SIG-M5 (cell line): ENCODE data around the gene TBC1D8.

ENCODE experiments used
- DNase-seq: peaks from one replicate; lab custom pipeline; 2025; lab: John Stamatoyannopoulos, UW

The TBC1D8 gene

DNA sequence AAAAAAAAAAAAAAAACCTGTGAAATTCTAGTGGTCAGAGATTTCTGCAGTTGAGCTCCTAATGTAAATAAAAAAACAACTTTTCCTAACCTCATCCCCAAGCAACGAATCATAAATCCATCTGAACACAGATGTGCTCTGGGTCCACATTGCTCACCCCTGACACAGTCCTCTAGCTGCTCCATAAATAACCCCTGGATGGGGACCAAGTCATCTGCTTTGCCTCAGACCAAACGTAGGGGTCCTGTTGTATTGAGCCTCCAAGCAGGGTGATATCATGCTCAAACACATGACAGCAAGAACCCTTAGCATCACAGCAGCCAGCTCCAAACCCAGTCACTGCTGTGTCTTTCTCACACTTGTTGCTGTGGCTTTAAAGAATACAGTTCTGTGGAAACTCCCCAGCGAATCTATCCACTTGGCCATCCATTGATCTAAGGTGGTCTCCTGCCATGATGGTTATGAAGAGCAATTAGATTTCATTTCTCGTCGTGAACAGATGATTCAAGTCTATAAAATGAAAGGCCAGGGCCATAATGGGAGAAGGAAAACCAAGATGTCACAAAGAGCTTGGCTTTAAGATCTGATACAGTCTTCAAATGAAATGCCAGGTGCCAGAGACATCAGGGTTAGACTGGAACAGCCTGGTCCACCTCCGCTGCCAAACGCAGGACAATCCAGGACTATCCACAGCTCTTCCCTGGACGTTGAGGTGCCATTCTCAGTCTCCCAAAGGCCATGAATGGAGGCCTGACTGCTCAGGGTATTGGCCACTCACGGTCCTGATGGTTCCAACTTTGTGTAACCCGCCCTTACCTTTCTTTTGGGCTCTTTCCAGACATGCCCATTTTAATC lies 39.0 kb downstream of the TBC1D8 start:
- DNase-seq = no peak

DNA sequence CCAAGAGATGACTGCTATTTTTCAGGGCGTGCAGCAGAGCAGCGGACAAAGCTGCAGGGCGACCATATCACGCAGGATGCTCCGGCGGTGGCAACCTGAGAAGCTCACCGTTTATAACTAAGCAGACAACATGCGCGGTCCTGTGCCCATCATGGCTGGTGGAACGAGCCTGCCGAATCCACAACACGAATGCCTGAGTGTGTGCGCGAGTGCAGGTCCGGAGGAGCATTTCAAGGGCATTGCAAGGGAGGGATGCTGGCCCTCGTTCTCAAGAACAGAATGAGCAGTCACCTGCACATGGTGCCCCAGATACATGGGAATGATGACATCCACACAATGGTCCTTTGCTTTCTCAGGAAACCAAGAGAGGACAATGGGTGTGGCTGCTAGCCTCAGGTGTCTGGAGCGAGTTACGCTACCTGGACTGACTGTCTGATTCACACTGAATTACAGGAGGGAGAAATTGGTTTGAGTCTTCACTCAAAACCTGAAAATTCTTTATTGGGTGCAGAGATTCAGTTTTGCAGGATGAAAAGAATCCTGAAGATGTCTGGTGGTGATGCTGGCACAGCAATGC lies 39.8 kb downstream of the TBC1D8 start:
- no peak for DNase-seq

DNA sequence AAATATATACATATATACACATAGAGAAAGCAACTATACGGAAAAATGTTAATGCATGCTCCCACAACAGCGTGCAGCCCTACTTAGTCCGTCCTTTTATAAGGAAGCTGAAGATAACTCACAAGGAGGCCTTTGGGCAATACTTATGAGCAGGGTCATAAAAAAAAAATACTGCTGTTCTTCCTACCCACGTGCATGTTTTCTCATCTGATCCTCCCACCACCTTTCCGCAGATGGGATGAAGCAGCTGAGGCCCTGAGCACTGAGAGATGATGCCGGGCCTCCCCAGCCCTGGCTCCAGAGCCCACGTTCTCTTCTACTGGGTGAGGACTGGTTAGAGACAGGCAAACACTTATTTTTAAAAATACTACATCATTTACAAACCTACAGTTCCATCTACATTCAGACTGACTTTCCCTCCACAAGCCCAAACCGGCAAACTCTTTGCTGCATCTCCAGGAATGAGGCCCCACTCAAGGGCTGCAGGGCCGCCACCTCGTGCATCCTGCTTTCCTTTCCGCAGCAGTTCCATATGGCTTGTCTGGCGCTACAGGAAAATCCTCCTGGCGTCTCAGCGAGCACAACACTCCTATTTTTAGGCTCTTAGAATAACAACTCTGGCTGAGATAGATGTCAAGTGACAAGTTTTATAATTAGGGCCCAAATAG lies 41.6 kb downstream of the TBC1D8 start:
- no peak for DNase-seq

DNA sequence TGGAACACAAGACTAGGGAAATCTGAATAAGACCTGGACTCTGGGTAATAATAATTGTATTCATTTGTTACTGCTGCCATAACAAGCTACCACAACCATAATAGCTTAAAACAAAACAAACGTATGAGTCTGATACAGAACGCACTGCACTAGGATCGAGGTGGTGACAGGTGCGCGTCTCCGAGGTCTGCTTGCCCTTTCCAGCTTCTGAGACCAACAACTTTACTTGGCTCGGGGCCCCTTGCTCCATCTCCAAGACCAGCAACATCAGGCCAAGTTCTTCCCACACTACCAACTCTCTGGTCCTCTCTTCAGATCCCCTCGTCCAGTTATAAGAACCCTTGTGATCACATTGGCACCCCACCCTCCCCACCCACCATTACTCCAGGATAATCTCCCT lies 42.8 kb downstream of the TBC1D8 start:
- no peak for DNase-seq

DNA sequence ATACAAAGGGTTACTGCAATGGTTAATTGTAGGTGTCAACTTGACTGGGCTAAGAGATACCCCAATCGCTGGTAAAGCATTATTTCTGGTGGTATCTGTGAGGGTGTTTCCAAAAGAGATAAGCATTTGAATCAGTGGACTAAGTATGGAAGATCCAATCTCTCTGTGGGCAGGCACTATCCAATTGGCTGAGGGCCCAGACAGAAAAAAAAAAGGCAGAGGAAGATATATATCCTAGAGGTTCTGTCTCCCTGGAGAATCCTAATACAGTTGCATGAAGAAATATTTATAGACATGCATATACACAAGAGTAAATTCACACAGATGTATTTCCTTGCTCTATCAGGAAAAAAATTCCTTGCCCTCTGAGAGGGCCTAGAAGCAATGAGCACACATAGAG lies 43.9 kb downstream of the TBC1D8 start:
- DNase-seq = no peak

DNA sequence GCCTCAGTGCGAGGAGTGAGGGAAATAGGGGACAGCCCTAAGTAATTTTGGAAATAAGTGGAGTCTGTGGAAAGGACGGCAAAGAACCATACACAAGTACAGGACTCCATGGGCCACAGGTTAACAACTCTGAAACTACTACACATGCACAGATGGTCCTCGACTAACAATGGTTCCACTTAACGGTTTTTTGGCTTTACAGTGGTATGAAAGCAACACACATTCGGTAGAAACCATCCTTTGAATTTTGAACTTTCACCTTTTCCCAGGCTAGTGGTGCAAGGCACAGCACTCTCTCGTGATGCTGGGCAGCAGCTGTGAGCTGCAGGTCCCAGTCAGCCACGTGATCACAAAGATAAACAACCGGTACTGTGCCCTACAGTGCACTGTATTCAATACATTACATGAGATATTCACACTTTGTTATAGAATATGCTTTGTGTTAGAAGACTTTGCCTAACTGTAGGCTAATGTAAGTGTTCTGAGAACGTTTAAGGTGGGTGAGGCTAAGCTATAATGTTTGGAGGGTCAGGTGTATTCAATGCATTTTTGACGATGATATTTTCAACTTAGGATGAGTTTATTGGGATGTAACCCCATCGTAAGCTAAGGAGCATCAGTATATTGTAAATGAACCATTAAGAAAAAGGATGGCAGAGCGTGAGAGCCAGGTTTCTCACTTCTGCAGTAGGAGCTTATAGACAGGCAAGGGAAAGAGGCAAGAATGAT lies 44.6 kb downstream of the TBC1D8 start:
- no peak for DNase-seq

DNA sequence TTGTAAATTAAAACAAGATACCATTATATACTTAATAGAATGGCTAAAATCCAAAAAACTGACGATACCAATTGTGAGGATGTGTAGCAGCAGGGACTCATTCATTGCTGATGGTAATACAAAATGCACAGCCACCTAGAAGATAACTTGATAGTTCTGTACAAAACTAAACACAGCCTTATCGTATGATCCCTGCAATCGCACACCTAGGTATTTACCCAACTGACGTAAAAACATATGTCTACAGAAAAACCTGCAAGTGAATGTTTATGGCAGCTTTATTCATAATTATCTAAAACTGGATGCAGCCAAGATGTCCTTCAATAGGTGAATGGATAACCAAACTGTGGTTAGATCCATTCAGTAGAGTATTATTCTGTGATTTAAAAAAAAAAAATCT lies 45.5 kb downstream of the TBC1D8 start:
- no peak for DNase-seq

DNA sequence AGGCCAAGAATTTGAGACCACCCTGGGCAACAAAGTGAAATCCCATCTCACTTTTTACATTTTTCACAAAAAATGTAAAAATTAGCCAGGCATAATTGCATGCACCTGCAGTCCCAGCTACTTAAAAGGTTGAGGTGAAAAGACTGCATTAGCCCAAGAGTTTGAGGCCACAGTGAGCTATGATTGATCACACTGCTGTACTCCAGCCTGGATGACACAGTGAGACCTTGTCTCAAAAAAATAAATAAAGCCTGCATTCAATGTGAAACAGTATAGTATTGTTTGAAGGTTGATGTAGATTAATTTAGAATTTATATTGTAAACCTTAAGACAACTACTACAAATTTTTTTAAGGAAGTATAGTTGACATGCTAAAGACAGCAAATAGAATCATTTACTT lies 53.5 kb downstream of the TBC1D8 start:
- no peak for DNase-seq

DNA sequence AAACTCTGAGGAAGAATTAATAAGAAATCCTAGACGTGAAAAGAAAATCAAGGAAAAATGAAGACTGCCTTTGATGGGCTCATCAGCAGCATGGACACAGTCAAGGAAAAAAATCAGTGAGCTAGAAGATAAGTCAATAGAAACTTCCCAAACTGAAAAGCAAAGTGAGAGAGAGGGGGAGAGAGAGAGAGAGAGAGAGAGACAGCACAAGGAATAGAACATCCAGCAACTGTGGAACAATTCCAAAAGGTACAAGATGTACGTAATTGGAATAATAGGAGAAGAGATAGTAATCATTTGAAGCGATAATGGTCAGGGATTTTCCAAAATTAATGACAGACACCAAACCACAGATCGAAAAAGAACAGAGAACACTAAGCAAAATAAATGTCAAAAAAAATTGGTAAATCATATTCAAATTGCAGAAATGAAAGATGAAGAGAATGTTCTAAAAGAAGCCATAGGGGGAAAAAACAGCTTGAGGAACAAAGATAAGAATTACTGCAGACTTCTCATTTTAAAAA lies 54.5 kb downstream of the TBC1D8 start:
- DNase-seq = no peak

DNA sequence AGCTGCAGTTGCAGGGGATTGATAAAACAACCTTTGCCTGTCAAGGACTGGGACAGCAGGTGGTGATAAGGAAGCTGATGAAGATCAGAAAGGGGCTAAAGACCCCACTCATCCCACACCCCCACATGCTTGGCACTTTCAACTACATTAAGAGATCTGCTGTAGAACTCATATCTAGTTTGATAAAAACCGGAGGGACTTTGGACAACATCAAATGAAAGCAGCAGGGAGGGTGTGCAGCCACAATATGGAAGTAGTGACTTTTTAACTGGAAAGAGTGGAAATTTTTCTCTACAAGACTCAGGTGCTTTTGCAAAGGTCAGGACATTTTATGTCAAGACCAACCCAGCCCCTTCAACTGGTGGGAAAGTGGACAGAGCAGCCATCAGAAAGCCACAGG lies 56.8 kb downstream of the TBC1D8 start:
- DNase-seq = no peak

DNA sequence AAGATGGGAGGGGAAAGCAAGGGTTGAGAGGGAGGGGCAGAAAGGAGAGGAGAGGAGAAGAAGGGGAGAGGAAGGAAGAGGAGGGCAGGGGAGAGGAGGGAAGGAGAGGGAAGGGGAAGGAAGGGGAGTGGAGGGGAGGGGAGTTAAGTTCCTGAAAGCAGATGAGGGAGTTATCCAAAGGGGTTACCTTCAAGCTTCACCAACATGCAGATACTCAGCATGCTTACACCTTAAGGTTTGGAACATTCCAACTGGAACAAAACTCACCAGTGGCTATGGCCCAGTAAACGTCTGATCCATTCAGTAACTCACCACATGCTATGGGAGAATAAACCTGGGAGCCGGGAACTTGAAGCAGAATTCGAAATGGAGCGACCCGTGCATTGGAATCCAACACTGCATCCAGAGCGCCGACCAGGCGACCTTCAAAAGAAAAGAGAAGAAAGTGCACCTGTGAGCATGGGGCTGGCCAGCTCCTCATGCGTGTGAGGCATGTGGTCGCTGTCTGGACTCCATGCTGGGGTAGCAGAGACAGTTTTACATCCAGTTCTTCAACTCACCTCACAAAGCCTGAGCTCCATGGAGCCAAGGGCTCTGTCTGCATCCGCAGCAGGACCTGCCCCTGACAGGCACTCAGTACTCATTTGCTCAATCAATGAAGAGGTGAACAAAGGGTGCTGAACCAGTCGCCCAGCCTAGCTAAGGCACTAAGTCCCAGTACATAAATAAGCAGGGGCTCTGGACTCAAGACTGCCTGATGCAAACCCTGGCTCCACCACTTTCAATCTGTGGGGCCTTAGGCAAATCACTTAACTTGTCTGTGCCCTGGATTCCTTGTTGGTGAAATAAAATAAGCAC lies 61.0 kb downstream of the TBC1D8 start:
- DNase-seq = no peak

DNA sequence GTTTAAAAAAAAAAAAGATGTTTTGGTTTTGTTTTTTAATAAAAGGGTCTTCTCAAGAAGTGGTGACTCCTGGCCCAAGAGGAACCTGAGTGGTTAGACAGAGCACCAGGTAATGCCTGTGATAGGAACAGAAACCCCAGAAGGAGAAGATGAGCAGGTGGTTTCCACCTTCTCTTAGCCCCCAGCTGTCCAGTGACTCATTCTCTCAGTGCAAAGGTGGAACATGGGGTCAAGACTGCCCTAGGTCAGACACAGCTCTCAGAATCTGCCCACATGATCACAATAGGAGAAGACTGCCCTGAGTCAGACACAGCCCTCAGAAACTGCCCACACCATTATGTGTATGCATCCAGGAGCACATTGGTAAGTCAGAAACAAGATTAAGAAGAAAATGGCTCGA lies 61.8 kb downstream of the TBC1D8 start:
- no peak for DNase-seq

DNA sequence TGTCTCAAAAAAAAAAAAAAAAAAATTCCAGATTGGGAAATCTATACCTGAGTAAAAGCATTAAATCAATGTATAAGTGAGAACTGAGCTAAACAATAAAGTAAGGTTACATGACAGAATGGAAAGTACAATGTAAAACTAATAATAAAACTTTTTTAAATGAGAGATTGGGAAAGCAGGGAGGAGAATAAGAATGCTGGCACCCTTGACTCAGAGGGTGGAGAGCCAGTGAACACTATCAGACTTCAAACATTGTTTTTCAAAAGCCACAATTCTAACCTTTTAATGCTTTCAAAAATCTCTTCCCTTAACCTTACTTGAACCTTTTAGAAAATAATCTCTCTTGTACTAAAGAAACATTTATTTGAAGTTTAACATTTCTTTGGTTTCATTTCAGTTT lies 63.5 kb downstream of the TBC1D8 start:
- no peak for DNase-seq

DNA sequence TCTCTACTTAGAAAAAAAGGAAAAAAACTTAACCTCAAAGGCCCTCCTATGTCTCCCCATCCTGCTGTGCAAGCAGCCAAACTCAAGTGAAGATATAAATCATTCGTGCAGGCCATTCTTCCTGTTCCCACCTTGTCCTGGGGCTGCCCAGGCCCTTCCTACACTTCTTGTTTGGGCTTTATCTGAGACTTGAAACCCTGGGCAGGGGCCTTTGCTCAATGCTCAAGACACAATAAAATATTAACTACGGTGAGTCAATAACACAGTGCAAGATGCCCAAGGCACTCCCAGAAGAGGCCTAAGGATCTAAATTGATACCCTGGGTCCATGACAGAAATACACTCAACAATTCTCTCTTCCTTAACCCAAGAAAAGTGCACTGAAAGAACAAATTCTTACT lies 67.6 kb downstream of the TBC1D8 start:
- DNase-seq = no peak

DNA sequence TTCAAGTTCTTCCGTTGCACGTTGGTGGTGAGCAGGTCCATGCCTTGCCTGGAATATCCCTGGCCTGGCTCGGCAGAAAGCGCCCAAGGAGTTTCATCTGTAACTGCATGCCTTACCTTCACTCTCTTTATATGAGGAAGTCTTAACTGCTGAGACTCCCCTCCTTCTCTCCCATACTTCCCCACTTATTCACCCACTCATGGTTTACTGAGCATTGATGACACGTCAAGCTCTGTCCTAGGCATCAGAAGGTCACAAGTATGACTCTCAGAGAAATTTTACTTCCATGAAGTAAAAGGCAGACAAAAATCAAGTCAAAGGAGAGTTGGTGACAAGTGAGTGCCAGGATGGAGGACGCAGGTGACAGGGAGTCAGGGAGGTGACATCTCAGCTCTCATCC lies 68.2 kb downstream of the TBC1D8 start:
- no peak for DNase-seq

DNA sequence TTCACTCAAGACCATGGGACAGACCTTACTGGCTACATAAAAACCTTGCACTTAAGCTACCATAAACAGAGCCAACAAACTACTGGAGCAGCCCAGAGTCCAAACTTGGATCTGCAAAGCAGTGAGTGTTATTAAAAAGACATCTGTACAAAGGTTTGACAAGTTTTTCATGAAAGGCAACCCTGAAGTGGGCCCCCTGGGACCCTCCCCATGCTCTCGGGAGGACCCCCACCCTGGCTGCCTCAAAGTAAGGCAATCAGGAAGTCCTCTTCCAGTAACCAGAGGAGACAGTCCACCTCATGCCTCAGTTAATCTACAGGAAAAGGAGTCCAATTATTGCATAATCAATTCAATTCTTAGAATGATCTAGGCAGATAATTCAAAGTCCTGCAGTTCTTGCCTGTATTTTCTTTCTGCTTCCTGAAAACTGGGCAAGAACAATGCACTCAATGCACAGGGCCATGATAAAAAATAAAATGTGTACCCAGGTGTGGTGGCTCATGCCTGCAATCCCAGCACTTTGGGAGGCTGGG lies 69.7 kb downstream of the TBC1D8 start:
- no peak for DNase-seq

DNA sequence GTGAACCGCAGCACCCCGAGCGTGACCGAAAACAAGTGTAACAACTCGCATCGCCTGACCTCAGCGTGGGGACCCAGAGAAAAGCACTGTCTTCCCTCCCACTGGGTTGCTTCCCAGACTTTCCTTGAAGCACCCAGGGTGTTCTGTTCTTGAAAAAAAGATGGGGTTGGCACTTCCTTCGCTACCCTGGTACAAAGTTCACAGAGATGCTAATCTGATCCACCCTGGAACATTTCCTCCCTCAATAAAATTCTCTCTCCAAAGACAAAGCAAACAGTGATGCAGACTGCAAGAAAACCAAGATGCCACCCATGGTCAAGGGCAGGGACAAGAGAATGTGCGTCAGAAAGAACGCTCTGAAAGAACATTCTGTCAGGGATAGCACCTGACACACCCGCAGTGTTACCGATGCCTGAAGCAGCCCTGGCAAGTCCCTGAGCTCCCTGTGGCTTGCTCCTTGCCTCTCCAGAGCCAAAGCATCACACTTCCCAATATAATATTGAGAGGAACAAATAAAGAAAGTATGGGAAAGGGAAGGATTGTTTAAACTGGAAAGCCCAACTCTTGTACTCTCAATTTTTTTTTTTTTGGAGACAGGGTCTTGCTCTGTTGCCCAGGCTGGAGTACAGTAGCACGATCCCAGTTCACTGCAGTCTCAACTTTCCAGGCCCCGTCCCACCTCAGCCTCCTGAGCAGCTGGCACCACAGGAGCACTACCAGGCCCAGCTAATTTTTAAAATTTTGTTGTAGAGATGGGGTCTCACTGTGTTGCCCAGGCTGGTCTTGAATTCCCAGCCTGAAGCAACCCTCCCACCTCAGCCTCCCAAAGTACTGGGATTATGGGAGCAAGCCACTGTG lies 70.7 kb downstream of the TBC1D8 start:
- DNase-seq = no peak

DNA sequence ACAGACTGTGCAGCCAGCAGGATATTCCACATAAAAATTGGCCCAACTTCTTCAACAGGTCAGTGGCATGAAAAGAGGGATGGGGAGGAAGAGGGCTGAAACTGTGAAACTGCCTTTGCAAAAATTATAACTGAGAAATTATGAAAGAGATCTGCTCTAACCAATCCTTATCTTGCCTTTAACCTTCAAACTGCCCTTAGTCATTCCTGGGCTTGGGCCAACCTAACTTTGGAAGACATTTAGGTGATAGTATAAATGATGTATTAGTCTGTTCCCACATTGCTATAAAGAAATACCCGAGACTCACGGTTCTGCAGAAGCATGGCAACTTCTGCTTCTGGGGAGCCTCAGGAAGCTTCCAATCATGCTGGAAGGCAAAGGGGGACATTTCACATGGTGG lies 74.6 kb downstream of the TBC1D8 start:
- DNase-seq = no peak

DNA sequence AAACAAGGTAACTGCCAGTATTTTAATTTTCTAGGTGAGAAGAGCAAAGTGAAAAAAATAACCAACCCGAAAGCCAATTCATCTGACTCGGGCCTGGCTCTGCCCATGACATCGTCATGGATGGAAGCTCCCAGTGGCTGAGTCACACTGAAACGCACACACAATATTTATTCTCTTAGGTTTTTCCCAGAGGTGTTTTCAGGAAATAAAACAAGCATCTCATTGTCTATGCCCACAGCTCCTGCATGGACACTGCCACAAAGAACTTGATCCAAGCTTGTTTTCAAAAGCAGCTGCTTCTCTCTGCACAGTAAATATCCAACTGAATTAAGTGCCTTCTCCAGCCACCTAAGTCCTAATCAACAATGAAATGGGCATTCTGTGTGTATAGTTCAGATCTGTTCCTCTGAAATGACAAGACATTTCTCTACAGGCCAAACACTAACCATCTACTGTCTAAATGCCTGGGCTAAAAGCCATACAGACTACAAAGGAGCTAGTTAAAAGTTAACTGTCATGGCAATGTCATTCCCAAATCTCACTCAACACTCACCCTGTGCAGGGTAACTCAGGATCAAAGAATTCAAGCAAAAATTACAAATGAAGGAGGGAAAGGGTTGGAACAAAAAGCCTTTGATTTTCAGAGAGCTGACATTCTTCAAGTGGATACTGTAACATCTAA lies 86.2 kb downstream of the TBC1D8 start:
- no peak for DNase-seq

DNA sequence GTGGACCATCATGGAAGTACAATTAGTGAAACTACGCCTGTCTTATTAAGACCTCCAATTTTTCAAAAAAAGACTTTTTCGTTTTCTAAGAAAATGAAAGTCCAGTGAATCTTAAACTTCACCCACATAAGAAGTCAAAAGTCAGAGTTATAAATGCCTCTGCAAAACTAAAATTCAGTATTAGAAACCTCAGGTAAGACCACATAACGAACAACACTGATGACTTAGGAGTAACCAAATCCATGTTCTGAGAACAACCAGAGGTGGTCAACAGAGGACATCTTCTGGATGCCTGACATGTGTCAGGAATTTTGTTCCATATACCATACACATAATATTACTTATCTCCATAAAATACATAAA lies 86.7 kb downstream of the TBC1D8 start:
- no peak for DNase-seq
